GM19328 (cell line): ENCODE measurements around the gene REXO5.

Experiments used
- ATAC-seq: cut with Tn5 transposase; IDR thresholded peaks from one replicate; pipeline ENCODE4 v1.9.1; 2021; ENCODE audit warnings: mild to moderate bottlenecking, moderate library complexity; ENCODE audit not compliant: unreplicated experiment

Gene REXO5

GRCh38 chr16:20870122-20870820 is 63.9 kb downstream of the REXO5 start:
- ATAC-seq, result no peak

DNA sequence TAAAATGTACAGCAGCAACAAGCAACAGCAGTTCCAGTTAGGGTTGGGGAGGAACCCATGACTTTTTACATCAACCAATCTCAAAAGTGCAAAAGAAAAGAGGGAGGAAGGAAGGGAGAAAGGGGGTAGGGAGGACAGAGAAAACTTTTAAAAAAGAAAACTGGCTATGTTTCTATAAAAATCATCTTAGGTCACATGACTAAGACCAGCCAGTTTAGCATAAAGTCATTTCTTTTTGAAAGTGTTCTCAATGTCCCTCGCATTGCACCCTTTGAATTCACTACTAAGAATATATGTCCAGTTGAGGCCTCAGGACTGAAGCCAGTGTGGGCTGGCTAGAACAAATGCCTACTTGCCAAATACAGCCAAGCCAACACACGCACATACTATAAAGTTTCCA is 64.9 kb downstream of the REXO5 start:
- ATAC-seq, result no peak

GRCh38 chr16:20871941-20872815 is 65.9 kb downstream of the REXO5 start:
- ATAC-seq, result no peak

- no peak for ATAC-seq
Measured at GRCh38 chr16:20873331-20873730, 67.0 kb downstream of the REXO5 start.

- no peak for ATAC-seq
Measured at GRCh38 chr16:20874088-20874581, 67.8 kb downstream of the REXO5 start.

- ATAC-seq, result no peak
Measured at GRCh38 chr16:20875355-20875650, 69.0 kb downstream of the REXO5 start.

DNA sequence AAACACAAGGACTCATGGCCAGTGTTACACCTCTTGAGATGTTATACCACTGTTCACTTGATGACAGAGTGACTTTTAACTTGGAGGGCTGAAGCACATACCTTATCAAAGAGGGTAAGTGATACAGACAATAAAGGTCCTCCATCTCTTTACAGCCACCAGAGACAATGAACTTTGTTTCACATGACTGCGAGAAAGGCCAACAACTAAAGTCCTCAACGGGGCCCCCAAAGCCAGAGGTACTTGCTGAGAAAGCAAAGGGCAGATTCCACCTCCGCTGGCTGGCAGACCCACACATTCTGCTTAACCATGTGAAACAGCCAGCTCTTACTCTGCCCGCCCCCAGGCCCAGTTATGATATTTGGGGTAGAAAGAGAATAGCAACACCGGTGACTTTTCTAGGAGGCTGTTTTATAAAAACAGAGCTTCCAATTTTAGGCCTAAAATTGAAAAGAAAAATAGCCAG is 72.4 kb downstream of the REXO5 start:
- ATAC-seq, result no peak

DNA sequence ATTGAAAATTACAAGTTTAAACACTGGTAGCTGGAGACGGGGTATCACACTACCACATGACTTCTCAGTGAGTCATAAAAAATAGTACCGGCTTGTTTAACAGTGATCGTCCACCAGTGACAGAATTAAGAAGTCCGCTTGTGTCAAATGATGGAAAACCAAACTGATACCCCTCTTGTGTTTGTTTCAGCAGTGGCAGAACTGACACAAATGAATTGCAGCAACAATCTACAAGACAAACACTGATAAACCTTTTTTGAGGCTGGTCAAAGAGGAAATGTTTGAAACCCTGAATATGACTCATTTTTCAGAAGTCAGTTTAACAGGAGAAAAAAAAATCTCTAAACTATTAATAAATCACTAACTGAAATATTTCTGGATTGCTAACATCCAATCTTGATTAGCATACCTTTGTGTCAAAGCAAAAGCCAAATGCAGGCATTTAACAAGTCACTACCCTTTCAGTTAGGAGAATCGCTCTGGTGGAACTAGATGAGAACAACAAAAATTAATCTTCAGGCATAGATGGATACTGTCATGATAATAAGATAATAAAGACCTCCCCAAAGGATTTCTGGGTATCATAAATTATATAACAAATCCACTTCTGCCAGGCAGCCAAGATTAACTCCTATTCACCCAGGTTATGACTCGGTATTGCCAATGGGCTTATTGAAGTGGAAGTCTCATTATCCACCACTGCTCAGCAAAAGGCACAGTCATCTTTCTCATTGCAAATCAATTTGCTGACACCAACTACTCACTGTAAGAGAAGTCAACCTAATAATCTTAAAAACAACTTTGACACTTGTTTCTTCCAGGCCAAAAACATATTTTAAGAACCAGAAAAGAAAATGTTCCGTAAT is 73.1 kb downstream of the REXO5 start:
- ATAC-seq, result no peak

DNA sequence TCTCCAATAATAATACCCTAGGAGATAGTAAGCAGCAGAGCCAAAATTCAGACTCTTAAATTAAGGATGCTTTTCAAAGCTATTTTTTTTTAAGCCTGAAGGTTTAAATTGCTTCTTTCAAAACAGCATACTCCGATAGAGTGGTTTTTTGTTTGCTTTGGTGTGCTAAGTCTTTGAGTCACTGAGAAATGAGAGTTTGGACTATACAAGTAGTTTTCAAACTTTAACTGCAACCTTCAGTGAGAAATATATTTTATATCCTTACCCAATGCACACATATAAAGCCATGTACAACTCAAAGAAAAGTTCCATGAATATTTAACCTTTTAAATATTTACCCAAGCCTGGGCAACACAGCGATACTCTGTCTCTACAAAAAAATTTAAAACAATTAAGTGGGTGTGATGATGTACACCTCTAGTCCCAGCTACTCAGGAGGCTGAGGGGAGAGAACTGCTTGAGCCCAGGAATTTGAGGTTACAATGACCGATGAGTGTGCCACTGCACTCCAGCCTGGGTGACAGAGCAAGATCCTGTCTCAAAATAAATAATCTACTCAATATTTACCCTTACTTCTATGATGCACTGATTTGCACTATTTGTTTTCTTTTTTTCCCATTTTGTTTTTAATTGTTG is 74.7 kb downstream of the REXO5 start:
- no peak for ATAC-seq

DNA sequence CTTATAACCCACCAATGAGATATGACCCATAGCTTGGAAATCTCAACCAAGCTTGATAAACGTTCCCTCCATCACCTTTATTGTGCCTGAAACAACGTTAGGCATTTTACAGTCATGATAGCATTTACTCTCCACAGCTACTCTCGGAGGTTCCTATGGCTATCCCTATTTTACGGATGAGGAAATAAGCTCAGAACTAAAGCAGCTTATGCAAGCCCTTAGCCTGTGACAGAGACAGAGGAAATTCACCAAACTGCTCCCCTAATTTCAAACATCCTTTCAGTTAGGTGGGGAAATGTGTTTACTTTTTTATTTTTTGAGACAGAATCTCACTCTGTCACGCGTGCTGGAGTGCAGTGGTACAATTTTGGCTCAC is 75.2 kb downstream of the REXO5 start:
- ATAC-seq, result no peak

GRCh38 chr16:20883554-20884239 is 77.4 kb downstream of the REXO5 start:
- ATAC-seq, result no peak

DNA sequence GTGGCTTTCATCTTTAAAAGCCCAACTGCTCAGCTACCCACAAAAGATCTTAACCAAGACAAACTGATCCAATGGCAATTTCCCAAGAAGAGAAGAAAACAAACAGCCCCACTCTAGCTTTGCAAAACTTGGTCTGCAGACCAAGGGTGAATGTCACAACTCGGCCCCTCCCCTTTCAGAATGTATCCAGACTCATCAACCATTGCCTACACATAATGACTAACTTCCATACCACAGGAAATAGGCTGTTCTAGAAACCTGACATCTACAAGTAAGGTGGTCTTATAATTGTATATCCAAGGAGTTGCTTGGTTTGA is 77.9 kb downstream of the REXO5 start:
- no peak for ATAC-seq

DNA sequence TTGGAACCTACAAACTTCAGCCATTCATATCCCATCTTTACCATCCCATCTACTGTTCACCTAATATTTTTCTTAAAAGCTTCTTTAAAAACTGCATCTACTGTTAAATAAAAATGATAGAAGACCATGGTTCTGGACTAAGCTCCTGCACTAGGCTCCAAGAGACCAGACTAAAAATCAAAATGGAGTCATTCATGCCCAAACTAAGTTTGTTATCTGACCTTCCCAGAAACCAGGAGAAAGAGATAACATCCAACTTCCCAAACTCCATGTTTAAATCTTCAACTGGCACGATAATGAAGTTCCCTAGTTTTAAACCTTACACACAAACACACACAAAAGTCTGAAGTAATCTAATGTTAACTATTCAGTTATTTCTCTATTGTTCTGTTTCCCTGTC is 80.0 kb downstream of the REXO5 start:
- no peak for ATAC-seq

- ATAC-seq, result no peak
Measured at GRCh38 chr16:20887207-20887606, 80.9 kb downstream of the REXO5 start.

GRCh38 chr16:20889625-20890275 is 83.4 kb downstream of the REXO5 start:
- no peak for ATAC-seq

- no peak for ATAC-seq
Measured at GRCh38 chr16:20894388-20894787, 88.1 kb downstream of the REXO5 start.

DNA sequence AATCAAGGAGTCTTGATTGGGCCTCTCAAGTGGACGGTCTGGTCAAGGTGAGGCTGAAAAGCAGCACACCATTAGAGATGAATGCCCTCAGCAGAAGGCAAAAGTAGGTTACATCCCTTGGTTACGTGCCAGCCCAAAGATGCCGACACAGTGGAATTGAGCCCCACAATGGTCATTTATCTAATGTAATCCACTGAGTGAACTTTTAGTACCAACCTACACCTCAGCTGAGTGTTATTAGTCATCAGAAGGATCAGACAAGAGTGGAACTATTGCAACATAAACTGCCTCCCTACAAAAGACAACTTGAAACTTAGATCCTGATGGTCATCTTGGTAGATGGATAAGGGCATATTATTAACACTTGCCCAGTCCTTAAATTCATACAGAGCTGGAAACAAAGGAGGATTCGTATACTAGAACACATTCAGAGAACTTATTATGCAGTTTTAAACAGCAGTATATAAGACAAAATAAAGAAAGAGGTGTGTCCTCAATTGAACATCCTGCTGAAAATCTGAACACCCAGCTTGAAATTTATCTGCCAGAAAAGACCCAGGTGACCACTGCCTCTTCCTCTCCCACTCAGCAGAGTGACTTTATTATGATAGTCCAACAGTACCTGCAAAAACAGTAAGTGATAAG is 91.0 kb downstream of the REXO5 start:
- ATAC-seq, result no peak

DNA sequence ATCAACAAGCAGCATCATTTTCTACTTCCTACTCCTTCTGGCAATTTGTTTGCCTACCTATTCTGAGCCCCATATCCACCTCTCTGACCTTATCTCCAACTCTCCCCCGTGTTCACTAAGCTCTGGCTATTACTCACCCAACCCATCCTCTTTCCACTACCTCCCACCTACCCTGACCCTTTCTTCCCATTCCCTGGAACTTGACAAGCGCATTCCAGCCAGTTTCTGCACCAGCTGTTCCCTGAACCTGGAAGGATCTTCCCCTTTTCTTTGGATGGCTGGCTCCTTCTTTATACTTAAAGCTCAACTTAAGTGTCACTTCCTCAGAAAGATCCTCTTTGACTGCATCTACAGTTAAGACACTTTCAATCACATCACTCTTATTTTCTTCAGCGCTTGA is 91.6 kb downstream of the REXO5 start:
- no peak for ATAC-seq

DNA sequence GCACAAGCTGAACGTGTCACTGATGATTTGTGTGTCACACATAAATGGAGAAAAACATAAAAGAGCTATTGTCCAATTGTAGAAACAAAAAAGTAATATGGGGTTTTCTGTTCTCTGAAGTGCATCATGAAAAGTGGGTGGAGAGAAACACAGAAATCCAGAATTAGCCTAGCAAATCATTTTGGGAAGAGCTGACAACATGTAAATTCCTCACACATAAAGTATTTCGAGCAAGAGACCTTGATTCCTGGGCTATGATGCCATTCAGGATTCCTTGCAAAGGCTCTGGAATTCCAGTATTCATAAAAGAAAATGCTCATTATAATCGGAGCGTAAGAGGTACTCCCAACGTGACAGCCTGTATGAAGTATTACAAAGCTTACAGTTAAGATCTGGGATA is 92.7 kb downstream of the REXO5 start:
- no peak for ATAC-seq
